ENCODE results near the gene GET4. TPM values are rescaled to one million over a fixed set of nuclear protein-coding genes. Genes with fewer than 3 reads are reported as not detected.

Gene GET4
- total and polyA plus RNA-seq, 2 of the 13 experiments (the other 11 are each of a cell fraction or from before 2014, with no cell fraction given) = 28.2 to 35.2 TPM

GRCh38 chr7:926061-927030 is 50.0 kb downstream of the GET4 start (continued):
- TF ChIP-seq, protein P1, sequence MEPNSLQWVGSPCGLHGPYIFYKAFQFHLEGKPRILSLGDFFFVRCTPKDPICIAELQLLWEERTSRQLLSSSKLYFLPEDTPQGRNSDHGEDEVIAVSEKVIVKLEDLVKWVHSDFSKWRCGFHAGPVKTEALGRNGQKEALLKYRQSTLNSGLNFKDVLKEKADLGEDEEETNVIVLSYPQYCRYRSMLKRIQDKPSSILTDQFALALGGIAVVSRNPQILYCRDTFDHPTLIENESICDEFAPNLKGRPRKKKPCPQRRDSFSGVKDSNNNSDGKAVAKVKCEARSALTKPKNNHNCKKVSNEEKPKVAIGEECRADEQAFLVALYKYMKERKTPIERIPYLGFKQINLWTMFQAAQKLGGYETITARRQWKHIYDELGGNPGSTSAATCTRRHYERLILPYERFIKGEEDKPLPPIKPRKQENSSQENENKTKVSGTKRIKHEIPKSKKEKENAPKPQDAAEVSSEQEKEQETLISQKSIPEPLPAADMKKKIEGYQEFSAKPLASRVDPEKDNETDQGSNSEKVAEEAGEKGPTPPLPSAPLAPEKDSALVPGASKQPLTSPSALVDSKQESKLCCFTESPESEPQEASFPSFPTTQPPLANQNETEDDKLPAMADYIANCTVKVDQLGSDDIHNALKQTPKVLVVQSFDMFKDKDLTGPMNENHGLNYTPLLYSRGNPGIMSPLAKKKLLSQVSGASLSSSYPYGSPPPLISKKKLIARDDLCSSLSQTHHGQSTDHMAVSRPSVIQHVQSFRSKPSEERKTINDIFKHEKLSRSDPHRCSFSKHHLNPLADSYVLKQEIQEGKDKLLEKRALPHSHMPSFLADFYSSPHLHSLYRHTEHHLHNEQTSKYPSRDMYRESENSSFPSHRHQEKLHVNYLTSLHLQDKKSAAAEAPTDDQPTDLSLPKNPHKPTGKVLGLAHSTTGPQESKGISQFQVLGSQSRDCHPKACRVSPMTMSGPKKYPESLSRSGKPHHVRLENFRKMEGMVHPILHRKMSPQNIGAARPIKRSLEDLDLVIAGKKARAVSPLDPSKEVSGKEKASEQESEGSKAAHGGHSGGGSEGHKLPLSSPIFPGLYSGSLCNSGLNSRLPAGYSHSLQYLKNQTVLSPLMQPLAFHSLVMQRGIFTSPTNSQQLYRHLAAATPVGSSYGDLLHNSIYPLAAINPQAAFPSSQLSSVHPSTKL (CRISPR knock-in tag; IDR thresholded peaks at IDR 0.05) = peak; percentile 82
- TF ChIP-seq ZNF816 (CRISPR knock-in tag; IDR thresholded peaks at IDR 0.05; ENCODE audit: borderline replicate concordance) (no peak), ZNF230 (CRISPR knock-in tag; IDR thresholded peaks at IDR 0.05) (no peak), ZNF747 (CRISPR knock-in tag; IDR thresholded peaks at IDR 0.05; ENCODE audit: borderline replicate concordance) (no peak), ZNF17 (CRISPR knock-in tag; IDR thresholded peaks at IDR 0.05) (no peak), HIC2 (CRISPR knock-in tag; IDR thresholded peaks at IDR 0.05; ENCODE audit: low read depth) (peak; percentile 58; the same call in 1 of the 2 replicates), PHF8 (CRISPR knock-in tag; IDR thresholded peaks at IDR 0.05) (no peak; the same call in 1 of the 2 replicates), HOXA3 (CRISPR knock-in tag; IDR thresholded peaks at IDR 0.05) (peak; percentile 90), MTERF4 (CRISPR knock-in tag; IDR thresholded peaks at IDR 0.05) (no peak), ZNF562 (CRISPR knock-in tag; IDR thresholded peaks at IDR 0.05; ENCODE audit: borderline replicate concordance) (no peak), TOE1 (CRISPR knock-in tag; IDR thresholded peaks at IDR 0.05) (no peak), SRSF4 (IDR thresholded peaks at IDR 0.05; ENCODE audit: low read depth, low read length, poor library complexity, severe bottlenecking) (no peak), ZNF546 (CRISPR knock-in tag; conservative IDR thresholded peaks at IDR 0.05) (no peak), ASH2L (IDR thresholded peaks at IDR 0.05; ENCODE audit: insufficient read length, low read depth, low read length) (peak; percentile 29), MZF1 (CRISPR knock-in tag; IDR thresholded peaks at IDR 0.05; ENCODE audit: borderline replicate concordance) (no peak), ATAD3A (CRISPR knock-in tag; IDR thresholded peaks at IDR 0.05) (no peak), PCBP2 (optimal IDR thresholded peaks at IDR 0.05; ENCODE audit: low read depth, low read length, poor library complexity, severe bottlenecking) (no peak)
- TF ChIP-seq, protein P2, sequence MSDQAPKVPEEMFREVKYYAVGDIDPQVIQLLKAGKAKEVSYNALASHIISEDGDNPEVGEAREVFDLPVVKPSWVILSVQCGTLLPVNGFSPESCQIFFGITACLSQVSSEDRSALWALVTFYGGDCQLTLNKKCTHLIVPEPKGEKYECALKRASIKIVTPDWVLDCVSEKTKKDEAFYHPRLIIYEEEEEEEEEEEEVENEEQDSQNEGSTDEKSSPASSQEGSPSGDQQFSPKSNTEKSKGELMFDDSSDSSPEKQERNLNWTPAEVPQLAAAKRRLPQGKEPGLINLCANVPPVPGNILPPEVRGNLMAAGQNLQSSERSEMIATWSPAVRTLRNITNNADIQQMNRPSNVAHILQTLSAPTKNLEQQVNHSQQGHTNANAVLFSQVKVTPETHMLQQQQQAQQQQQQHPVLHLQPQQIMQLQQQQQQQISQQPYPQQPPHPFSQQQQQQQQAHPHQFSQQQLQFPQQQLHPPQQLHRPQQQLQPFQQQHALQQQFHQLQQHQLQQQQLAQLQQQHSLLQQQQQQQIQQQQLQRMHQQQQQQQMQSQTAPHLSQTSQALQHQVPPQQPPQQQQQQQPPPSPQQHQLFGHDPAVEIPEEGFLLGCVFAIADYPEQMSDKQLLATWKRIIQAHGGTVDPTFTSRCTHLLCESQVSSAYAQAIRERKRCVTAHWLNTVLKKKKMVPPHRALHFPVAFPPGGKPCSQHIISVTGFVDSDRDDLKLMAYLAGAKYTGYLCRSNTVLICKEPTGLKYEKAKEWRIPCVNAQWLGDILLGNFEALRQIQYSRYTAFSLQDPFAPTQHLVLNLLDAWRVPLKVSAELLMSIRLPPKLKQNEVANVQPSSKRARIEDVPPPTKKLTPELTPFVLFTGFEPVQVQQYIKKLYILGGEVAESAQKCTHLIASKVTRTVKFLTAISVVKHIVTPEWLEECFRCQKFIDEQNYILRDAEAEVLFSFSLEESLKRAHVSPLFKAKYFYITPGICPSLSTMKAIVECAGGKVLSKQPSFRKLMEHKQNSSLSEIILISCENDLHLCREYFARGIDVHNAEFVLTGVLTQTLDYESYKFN (CRISPR knock-in tag; conservative IDR thresholded peaks at IDR 0.05) = peak; percentile 93

Data from HepG2 (cell line).